Vagina (tissue), 2 donors: ENCODE measurements around the gene OPHN1. TPM values are rescaled to one million over a fixed set of nuclear protein-coding genes. Genes with fewer than 3 reads are reported as not detected.
"Not testable (repeated sequence)": the region's sequence is repeated elsewhere in the genome, so short reads cannot be mapped to it uniquely, and the experiment has no call there.

Experiments used
- DNase-seq, 2 donors: peaks; one replicate each; pipeline ENCODE4 v3.0.0-alpha.2; 2017; ENCODE audit errors: extremely low spot score in 2 of 2
- H3K27ac ChIP-seq: fragments of 200-600 bp; sonication (generic); one replicate; pipeline ENCODE4 v1.5.1; 2019
- H3K27me3 ChIP-seq: fragments of 200-600 bp; sonication (generic); one replicate; pipeline ENCODE4 v1.5.1; 2019
- H3K36me3 ChIP-seq, 2 donors: fragments of 200-600 bp; sonication (generic); one replicate each; pipeline ENCODE4 v1.5.1; 2017 to 2019
- H3K4me1 ChIP-seq: fragments of 200-600 bp; sonication (generic); one replicate; pipeline ENCODE4 v1.5.1; 2019
- H3K4me3 ChIP-seq, 2 donors: fragments of 200-600 bp; sonication (generic); 1 replicate in 1 of 2; 2 replicates in 1 of 2; pipeline ENCODE4 v1.5.1; 2016 to 2019
- H3K9me3 ChIP-seq: fragments of 200-600 bp; sonication (generic); one replicate; pipeline ENCODE4 v1.5.1; 2019
- POLR2A ChIP-seq, 2 donors: fragments of 450-650 bp; IDR thresholded peaks; one replicate each; pipeline ENCODE4 v1.6.1; 2017; ENCODE audit warnings: antibody characterized with exemption in 2 of 2, mild to moderate bottlenecking in 2 of 2, moderate library complexity in 2 of 2
- POLR2AphosphoS5 ChIP-seq, 2 donors: sonication (generic); formaldehyde crosslinking; IDR thresholded peaks; one replicate each; pipeline ENCODE4 v1.9.0; 2017; ENCODE audit warnings: antibody characterized with exemption in 2 of 2, mild to moderate bottlenecking in 2 of 2, low read depth in 1 of 2; ENCODE audit not compliant: insufficient read depth in 1 of 2
- intact Hi-C: fragments of 100-400 bp; cut with DNase I; formaldehyde crosslinking; loops from one replicate; pipeline ENCODE4 v1.15.1; 2023
- total RNA-seq: library from RNA; depleted of rRNA; stranded (reverse); fragments of >200 nt; gene quantifications from one replicate; pipeline ENCODE4 v1.2.3, GENCODE V29; 2016
- TF ChIP-seq, protein P1 (sequence below), 3 experiments: fragments of 450-650 bp in 2 of 3; fragments of 200-600 bp in 1 of 3; sonication (generic) in 1 of 3; IDR thresholded peaks; one replicate each; pipeline ENCODE4 v1.5.1; 2017 to 2019; ENCODE audit warnings: antibody characterized with exemption in 3 of 3, mild to moderate bottlenecking in 2 of 3, moderate library complexity in 2 of 3

OPHN1 gene
- total RNA-seq, 1 donor from 2014 or later = 11.5 TPM

- intact Hi-C loops = no loop called here
- H3K4me1 ChIP-seq = no peaks in the 10 kb centered on the region
- TF ChIP-seq, protein P1, sequence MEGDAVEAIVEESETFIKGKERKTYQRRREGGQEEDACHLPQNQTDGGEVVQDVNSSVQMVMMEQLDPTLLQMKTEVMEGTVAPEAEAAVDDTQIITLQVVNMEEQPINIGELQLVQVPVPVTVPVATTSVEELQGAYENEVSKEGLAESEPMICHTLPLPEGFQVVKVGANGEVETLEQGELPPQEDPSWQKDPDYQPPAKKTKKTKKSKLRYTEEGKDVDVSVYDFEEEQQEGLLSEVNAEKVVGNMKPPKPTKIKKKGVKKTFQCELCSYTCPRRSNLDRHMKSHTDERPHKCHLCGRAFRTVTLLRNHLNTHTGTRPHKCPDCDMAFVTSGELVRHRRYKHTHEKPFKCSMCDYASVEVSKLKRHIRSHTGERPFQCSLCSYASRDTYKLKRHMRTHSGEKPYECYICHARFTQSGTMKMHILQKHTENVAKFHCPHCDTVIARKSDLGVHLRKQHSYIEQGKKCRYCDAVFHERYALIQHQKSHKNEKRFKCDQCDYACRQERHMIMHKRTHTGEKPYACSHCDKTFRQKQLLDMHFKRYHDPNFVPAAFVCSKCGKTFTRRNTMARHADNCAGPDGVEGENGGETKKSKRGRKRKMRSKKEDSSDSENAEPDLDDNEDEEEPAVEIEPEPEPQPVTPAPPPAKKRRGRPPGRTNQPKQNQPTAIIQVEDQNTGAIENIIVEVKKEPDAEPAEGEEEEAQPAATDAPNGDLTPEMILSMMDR (IDR thresholded peaks at IDR 0.05) = no peak
- TF ChIP-seq POLR2A (IDR thresholded peaks at IDR 0.05) (no peak), POLR2AphosphoS5 (IDR thresholded peaks at IDR 0.05; ENCODE audit: insufficient read depth in 1 of 2, low read depth in 1 of 2) (no peak)
- no peak for DNase-seq
- H3K9me3 ChIP-seq = no peaks in the 10 kb centered on the region
- H3K4me3 ChIP-seq = no peak overlapping the region
- H3K27me3 ChIP-seq = no peaks in the 10 kb centered on the region
- no peak overlapping the region for H3K27ac ChIP-seq
- no peaks in the 10 kb centered on the region for H3K36me3 ChIP-seq
These were observed 78.2 kb downstream of the OPHN1 start for GRCh38 chrX:68354879-68355628.

DNA sequence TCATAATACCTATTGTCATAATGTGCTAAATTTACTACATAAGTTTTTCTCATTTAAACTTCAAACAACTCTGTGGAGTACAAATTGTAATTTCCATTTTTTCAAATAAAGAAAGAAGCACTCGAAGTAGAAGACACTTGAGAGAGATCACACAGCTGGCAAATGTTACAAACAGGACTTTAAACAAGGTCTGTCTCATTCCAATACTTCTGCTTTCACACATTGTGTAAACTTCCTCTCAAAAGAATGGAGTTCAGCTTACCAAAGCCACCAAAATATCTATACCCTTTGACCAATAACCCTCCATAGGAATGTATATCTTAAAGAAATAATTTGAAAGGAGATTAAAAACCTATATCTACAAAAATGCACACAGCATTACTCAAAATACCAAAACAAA, 88.3 kb downstream of the OPHN1 start:
- no peaks in the 10 kb centered on the region for H3K27me3 ChIP-seq
- no peak overlapping the region for H3K4me3 ChIP-seq
- H3K9me3 ChIP-seq = no peaks in the 10 kb centered on the region
- TF ChIP-seq POLR2AphosphoS5 (IDR thresholded peaks at IDR 0.05; ENCODE audit: insufficient read depth in 1 of 2, low read depth in 1 of 2) (no peak), POLR2A (IDR thresholded peaks at IDR 0.05) (no peak)
- TF ChIP-seq, protein P1 (IDR thresholded peaks at IDR 0.05) = no peak
- intact Hi-C loops = no loop called here
- H3K36me3 ChIP-seq = no peaks in the 10 kb centered on the region
- no peaks in the 10 kb centered on the region for H3K4me1 ChIP-seq
- H3K27ac ChIP-seq = no peak overlapping the region
- DNase-seq = no peak

- Histone ChIP-seq H3K27me3 (no peaks in the 10 kb centered on the region), H3K27ac (no peak overlapping the region), H3K4me1 (no peaks in the 10 kb centered on the region), H3K36me3 (no peaks in the 10 kb centered on the region), H3K9me3 (no peaks in the 10 kb centered on the region), H3K4me3 (no peak overlapping the region)
- no peak for DNase-seq
- TF ChIP-seq, protein P1 (IDR thresholded peaks at IDR 0.05) = no peak
- TF ChIP-seq POLR2A (IDR thresholded peaks at IDR 0.05) (no peak), POLR2AphosphoS5 (IDR thresholded peaks at IDR 0.05; ENCODE audit: insufficient read depth in 1 of 2, low read depth in 1 of 2) (no peak)
- intact Hi-C loops = no loop called here
These were observed 89.7 kb downstream of the OPHN1 start for GRCh38 chrX:68343551-68343950.

GRCh38 chrX:68332201-68332731, 101.0 kb downstream of the OPHN1 start:
- Histone ChIP-seq H3K36me3 (no peaks in the 10 kb centered on the region), H3K4me3 (no peak overlapping the region), H3K9me3 (no peaks in the 10 kb centered on the region), H3K27me3 (no peaks in the 10 kb centered on the region), H3K27ac (no peak overlapping the region), H3K4me1 (no peaks in the 10 kb centered on the region)
- TF ChIP-seq, protein P1 (IDR thresholded peaks at IDR 0.05) = no peak
- TF ChIP-seq POLR2A (IDR thresholded peaks at IDR 0.05) (no peak), POLR2AphosphoS5 (IDR thresholded peaks at IDR 0.05; ENCODE audit: insufficient read depth in 1 of 2, low read depth in 1 of 2) (no peak)
- no peak for DNase-seq
- intact Hi-C loops = no loop called here

DNA sequence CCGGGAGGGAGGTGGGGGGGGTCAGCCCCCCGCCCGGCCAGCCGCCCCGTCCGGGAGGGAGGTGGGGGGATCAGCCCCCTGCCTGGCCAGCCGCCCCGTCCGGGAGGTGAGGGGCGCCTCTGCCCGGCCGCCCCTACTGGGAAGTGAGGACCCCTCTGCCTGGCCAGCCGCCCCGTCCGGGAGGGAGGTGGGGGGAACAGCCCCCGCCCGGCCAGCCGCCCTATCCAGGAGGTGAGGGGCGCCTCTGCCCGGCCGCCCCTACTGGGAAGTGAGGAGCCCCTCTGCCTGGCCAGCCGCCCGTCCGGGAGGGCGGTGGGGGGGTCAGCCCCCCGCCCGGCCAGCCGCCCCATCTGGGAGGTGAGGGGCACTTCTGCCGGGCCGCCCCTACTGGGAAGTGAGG, 106.5 kb downstream of the OPHN1 start:
- intact Hi-C loops, H3K36me3 ChIP-seq, DNase-seq: not testable (repeated sequence)

More for the DNA sequence above, 106.5 kb downstream of the OPHN1 start:
- H3K27ac ChIP-seq, H3K4me3 ChIP-seq, H3K27me3 ChIP-seq, H3K4me1 ChIP-seq, H3K9me3 ChIP-seq: not testable (repeated sequence)
